ENCODE data around the gene SLIT3.

Gene SLIT3

DNA sequence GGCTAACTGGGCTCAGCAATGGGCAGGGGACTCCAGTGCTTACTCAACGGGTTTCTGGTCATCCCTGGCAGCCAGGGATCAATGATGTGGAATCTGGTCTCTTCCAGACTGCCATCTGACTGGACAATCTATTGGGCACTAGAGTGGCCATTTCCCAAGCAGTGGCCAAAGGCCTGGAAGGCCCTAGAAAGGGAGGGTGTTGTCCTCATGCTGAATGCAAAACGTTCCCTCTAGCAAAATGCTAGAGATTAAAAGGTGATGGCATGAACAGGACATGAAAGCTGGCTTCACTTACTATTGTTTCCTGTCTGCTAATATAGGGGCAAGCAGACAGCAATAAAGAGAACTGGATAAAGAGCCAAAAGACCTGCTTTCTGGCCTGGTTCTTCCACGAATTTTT, 467.6 kb downstream of the SLIT3 start:
- no peak overlapping the region for H3K4me3 ChIP-seq (ENCODE audit: low read depth, low read length)
- no peak for DNase-seq (ENCODE audit: low read depth)
- TF ChIP-seq, protein P1, sequence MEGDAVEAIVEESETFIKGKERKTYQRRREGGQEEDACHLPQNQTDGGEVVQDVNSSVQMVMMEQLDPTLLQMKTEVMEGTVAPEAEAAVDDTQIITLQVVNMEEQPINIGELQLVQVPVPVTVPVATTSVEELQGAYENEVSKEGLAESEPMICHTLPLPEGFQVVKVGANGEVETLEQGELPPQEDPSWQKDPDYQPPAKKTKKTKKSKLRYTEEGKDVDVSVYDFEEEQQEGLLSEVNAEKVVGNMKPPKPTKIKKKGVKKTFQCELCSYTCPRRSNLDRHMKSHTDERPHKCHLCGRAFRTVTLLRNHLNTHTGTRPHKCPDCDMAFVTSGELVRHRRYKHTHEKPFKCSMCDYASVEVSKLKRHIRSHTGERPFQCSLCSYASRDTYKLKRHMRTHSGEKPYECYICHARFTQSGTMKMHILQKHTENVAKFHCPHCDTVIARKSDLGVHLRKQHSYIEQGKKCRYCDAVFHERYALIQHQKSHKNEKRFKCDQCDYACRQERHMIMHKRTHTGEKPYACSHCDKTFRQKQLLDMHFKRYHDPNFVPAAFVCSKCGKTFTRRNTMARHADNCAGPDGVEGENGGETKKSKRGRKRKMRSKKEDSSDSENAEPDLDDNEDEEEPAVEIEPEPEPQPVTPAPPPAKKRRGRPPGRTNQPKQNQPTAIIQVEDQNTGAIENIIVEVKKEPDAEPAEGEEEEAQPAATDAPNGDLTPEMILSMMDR (conservative IDR thresholded peaks at IDR 0.05; ENCODE audit: low read depth, low read length), result no peak

DNA sequence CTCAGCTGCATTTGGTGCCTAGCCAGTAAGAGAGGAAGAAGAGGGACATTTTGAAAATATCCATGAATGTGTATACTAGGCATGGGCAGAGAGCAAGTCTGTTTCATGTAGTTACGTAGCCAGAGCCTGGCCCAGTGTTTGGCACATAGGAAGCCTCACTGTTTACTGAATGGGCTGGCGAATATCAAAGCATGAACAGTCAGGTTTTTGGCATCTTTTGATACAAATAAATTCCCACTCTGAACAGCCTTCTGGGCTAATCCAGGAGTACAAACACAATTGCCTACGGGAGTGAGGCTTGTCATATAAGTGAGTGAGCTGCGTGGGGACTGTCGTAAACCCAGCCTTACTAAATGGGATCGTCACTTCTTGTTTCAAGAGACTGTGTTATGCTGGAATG, 468.6 kb downstream of the SLIT3 start:
- DNase-seq (ENCODE audit: low read depth), result no peak
- H3K4me3 ChIP-seq (ENCODE audit: low read depth, low read length), result no peak overlapping the region
- TF ChIP-seq, protein P1 (conservative IDR thresholded peaks at IDR 0.05; ENCODE audit: low read depth, low read length), result no peak

DNA sequence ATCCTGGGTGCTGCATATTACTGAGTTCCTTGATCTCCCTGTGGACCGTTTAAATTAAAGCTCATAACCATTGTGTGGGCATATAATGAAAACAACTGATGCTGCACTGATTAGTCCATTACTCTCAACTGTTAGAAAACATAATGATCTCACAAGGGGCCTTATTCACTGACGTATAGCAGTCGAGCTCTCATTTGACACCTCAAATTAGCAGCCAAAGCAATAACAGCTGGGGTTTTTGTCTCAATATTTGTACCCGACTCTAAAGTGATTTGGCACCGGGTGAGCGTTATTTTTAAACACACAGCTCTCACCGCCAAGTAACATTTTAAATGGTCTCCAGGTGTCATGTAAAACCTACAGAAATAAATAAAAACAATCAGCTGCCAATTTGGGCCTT, 469.6 kb downstream of the SLIT3 start:
- no peak for DNase-seq (ENCODE audit: low read depth)
- H3K4me3 ChIP-seq (ENCODE audit: low read depth, low read length), result no peak overlapping the region
- TF ChIP-seq, protein P1 (conservative IDR thresholded peaks at IDR 0.05; ENCODE audit: low read depth, low read length), result no peak

DNA sequence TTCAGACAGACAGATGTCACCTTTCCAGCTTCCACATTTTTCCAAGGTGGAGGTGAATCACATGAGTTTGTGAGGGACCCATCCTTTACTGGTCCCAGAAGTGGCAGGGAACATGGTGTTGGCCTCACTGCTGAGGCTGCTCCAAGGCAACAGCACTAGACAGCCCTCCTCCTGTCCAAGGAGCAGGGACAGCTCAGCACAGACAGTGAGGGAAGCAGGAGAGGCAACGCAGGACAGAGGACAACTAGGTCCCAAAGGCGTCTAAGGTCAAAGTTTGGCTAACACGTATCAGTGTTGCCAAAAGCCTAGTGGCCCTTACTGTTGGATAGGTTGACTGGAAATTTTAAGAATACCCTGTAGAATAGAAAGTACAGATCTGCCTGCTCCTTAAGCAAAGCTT, 470.1 kb downstream of the SLIT3 start:
- DNase-seq (ENCODE audit: low read depth), result no peak
- TF ChIP-seq, protein P1 (conservative IDR thresholded peaks at IDR 0.05; ENCODE audit: low read depth, low read length), result no peak
- H3K4me3 ChIP-seq (ENCODE audit: low read depth, low read length), result no peak overlapping the region

DNA sequence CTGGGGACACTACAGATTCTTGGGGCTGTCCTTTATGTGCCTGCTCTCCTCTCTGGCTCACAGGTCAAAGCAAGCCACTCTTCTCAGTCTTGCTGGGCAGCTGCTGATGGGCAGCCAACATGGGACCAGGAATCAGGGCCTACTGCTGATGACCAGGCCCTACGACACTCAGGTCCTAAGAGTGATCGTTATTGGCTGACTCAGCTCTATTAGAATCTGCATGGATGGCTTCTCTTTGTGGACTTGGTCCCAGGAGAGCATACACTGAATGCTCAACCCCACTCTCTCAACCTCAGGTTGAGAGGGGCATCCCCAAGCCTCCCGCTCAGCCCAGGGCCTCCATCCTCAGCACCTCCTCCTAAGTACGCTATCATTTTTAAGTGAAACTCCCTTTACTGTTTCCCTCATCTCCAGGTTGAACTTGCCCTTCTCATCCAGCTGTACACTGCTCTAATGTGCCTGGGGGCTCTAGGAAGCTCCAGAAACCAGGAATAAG, 471.0 kb downstream of the SLIT3 start:
- no peak for DNase-seq (ENCODE audit: low read depth)
- TF ChIP-seq, protein P1 (conservative IDR thresholded peaks at IDR 0.05; ENCODE audit: low read depth, low read length), result no peak
- H3K4me3 ChIP-seq (ENCODE audit: low read depth, low read length), result no peak overlapping the region

DNA sequence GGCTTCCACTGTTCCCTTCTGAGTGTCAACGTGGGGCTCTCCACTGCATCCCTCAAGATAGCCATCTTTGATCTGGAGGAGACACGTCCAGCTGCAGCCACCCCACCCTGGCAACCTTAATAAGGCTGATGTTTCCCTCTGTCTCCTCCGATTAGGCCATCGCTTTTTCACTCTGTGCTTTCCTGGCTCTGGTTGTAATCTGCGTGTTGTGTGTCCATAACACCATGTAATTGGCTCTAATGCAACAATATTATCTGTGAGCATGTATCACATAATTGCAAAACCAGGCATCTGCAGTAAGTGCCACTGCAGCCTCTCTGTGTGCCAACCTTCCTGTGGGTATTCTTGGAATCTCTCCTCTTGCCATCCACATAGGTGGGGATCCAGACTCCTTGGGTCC, 471.9 kb downstream of the SLIT3 start:
- no peak overlapping the region for H3K4me3 ChIP-seq (ENCODE audit: low read depth, low read length)
- DNase-seq (ENCODE audit: low read depth), result no peak
- TF ChIP-seq, protein P1 (conservative IDR thresholded peaks at IDR 0.05; ENCODE audit: low read depth, low read length), result no peak

DNA sequence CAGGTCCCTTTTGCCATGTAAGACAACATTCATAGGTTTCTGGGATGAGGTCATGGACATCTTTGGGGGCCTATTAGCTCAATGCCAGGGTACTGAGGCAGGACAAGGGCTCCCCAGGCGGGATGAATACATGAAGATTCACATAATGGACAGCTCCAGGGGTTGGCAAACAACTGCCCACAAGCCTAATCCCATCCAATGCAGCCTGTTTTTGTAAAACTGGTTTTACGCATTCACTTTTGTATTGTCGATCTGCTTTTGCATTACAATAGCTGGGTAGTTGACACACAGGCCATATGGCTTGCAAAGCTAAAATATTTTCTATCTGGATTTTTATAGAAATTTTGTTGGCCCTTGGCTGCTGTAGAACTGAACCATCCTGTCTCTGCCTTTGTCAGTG, 473.3 kb downstream of the SLIT3 start:
- DNase-seq (ENCODE audit: low read depth), result no peak
- H3K4me3 ChIP-seq (ENCODE audit: low read depth, low read length), result no peak overlapping the region
- TF ChIP-seq, protein P1 (conservative IDR thresholded peaks at IDR 0.05; ENCODE audit: low read depth, low read length), result no peak
